ENCODE data around the gene NDC80.
"Not testable (repeated sequence)": the region's sequence is repeated elsewhere in the genome, so short reads cannot be mapped to it uniquely, and the experiment has no call there.

Gene NDC80

GRCh38 chr18:2662288-2662687, 90.9 kb downstream of the NDC80 start:
- FAIRE-seq; DNase-seq (ENCODE audit: insufficient read length, low spot score): not testable (repeated sequence)

- FAIRE-seq: no peak
- DNase-seq (ENCODE audit: insufficient read length, low spot score): no peak
These were observed 91.6 kb downstream of the NDC80 start for GRCh38 chr18:2662990-2663389.

Data from GM19239 (cell line).